Stimulated activated CD8-positive, alpha-beta memory T cell treated with anti-CD3 and anti-CD28 coated beads, Interleukin-7, amount 100 ng/mL, for 48 hours (primary cell): ENCODE measurements around the gene TSPAN6.
A peak's percentile ranks its signal among the peaks of the same experiment; 100 is the strongest.

ENCODE experiments used
- DNase-seq, 2 donors: peaks; one replicate each; pipeline ENCODE4 v3.0.0-alpha.2; 2020; ENCODE audit warnings: low read depth in 1 of 2; ENCODE audit errors: extremely low read depth in 1 of 2

Gene TSPAN6

GRCh38 chrX:100636321-100636991 lies at the start of gene TSPAN6:
Gene TSPAN6, minus strand, starts transcription at chrX:100636806. Its CDS starts 112 bp downstream, at chrX:100636694.
- DNase-seq, result peak; percentile 32 to 48

GRCh38 chrX:100685997-100686305 lies 49.3 kb upstream of the TSPAN6 start:
- no peak for DNase-seq

GRCh38 chrX:100685284-100685996 lies 48.8 kb upstream of the TSPAN6 start:
- DNase-seq, result peak; percentile 29 to 31

- DNase-seq, result no peak
These were observed 46.3 kb upstream of the TSPAN6 start for GRCh38 chrX:100682939-100683338.

- DNase-seq, result no peak
These were observed 45.0 kb upstream of the TSPAN6 start for GRCh38 chrX:100681599-100681998.

- DNase-seq, result no peak
These were observed 44.1 kb upstream of the TSPAN6 start for GRCh38 chrX:100680756-100681155.

- no peak for DNase-seq
These were observed 41.1 kb upstream of the TSPAN6 start for GRCh38 chrX:100677611-100678181.

GRCh38 chrX:100674705-100675104 lies 38.1 kb upstream of the TSPAN6 start:
- no peak for DNase-seq

GRCh38 chrX:100673397-100673953 lies 36.9 kb upstream of the TSPAN6 start:
- DNase-seq, result no peak

- DNase-seq, result no peak
These were observed 36.4 kb upstream of the TSPAN6 start for GRCh38 chrX:100672966-100673365.

- DNase-seq, result no peak
These were observed 27.0 kb upstream of the TSPAN6 start for GRCh38 chrX:100663642-100664041.

- DNase-seq, result no peak
These were observed 26.2 kb upstream of the TSPAN6 start for GRCh38 chrX:100662796-100663195.

GRCh38 chrX:100662170-100662569 lies 25.6 kb upstream of the TSPAN6 start:
- DNase-seq, result no peak

- no peak for DNase-seq
These were observed 23.0 kb upstream of the TSPAN6 start for GRCh38 chrX:100659431-100660137.

- no peak for DNase-seq
These were observed 22.4 kb upstream of the TSPAN6 start for GRCh38 chrX:100658941-100659381.

- DNase-seq, result no peak
These were observed 17.7 kb upstream of the TSPAN6 start for GRCh38 chrX:100654261-100654660.

- no peak for DNase-seq
These were observed 15.7 kb upstream of the TSPAN6 start for GRCh38 chrX:100652266-100652665.

- no peak for DNase-seq
These were observed 14.2 kb upstream of the TSPAN6 start for GRCh38 chrX:100650841-100651240.

GRCh38 chrX:100649550-100650356 lies 13.1 kb upstream of the TSPAN6 start:
- DNase-seq, result no peak
